IMR-90 (cell line): ENCODE results near the gene PDCD1. TPM values are rescaled to one million over a fixed set of nuclear protein-coding genes. Genes with fewer than 3 reads are reported as not detected.

Experiments used
- ATAC-seq: fragments of 200-7000 bp; cut with Tn5 transposase; 2 replicates; pipeline ENCODE4 v1.9.1; 2020; ENCODE audit warnings: low read depth, mild to moderate bottlenecking, moderate library complexity
- BruUV-seq: library from RNA; stranded (reverse); fragments of 400-500 nt; replicated peaks from 2 replicates; lab custom pipeline; 2021; lab: Mats Ljungman, UMichigan
- CTCF ChIA-PET: fragments of 300-600 bp; formaldehyde crosslinking; extraction: SDS; loops from one replicate; lab custom pipeline; 2021; ENCODE audit warnings: antibody characterized with exemption; lab: Yijun Ruan, JAX
- POLR2A ChIA-PET: fragments of 300-600 bp; sonication (Branson Sonifier 250); formaldehyde crosslinking; loops from one replicate; lab custom pipeline; 2022; ENCODE audit warnings: antibody characterized with exemption; ENCODE audit not compliant: unreplicated experiment; lab: Charles Lee
- DNase-seq: peaks from one replicate; pipeline ENCODE4 v3.0.0; 2013
- H2AFZ ChIP-seq: replicated peaks from 2 replicates; pipeline ENCODE3; 2013; ENCODE audit warnings: low read length, mild to moderate bottlenecking; ENCODE audit not compliant: poor library complexity
- H2AK5ac ChIP-seq: 2 replicates; pipeline ENCODE4 v1.6.1; 2013; ENCODE audit warnings: low read depth, low read length, inconsistent platforms
- H2AK9ac ChIP-seq: replicated peaks from 2 replicates; pipeline ENCODE3; 2013; ENCODE audit warnings: mild to moderate bottlenecking, low read depth, low read length, moderate library complexity; ENCODE audit not compliant: poor library complexity
- H2BK120ac ChIP-seq: 2 replicates; pipeline ENCODE4 v1.6.1; 2013; ENCODE audit warnings: low read depth, low read length, inconsistent platforms
- H2BK15ac ChIP-seq: 3 replicates; pipeline ENCODE4 v1.6.1; 2013; ENCODE audit warnings: low read depth, low read length, inconsistent platforms
- H2BK20ac ChIP-seq: 2 replicates; pipeline ENCODE4 v1.6.1; 2013; ENCODE audit warnings: low read depth, mild to moderate bottlenecking, inconsistent platforms, low read length, moderate library complexity
- H2BK5ac ChIP-seq: 2 replicates; pipeline ENCODE4 v1.6.1; 2013; ENCODE audit warnings: mild to moderate bottlenecking, low read depth, low read length, inconsistent platforms; ENCODE audit not compliant: poor library complexity, severe bottlenecking
- H3K14ac ChIP-seq: replicated peaks from 2 replicates; pipeline ENCODE4 v1.6.1; 2013; ENCODE audit warnings: low read depth, low read length, inconsistent platforms
- H3K18ac ChIP-seq: 2 replicates; pipeline ENCODE4 v1.6.1; 2013; ENCODE audit warnings: low read depth, low read length, control low read depth
- H3K23ac ChIP-seq: 2 replicates; pipeline ENCODE4 v1.6.1; 2013; ENCODE audit warnings: low read depth, low read length, inconsistent platforms
- H3K27ac ChIP-seq: 2 replicates; pipeline ENCODE4 v1.5.1; 2013; ENCODE audit warnings: mild to moderate bottlenecking, control low read depth, low read length; ENCODE audit not compliant: insufficient read depth
- H3K27me3 ChIP-seq: 2 replicates; pipeline ENCODE4 v1.6.1; 2013; ENCODE audit warnings: low read length; ENCODE audit not compliant: control insufficient read depth, insufficient read depth
- H3K36me3 ChIP-seq: 2 replicates; pipeline ENCODE4 v1.6.1; 2013; ENCODE audit warnings: low read length, mixed read lengths; ENCODE audit not compliant: control insufficient read depth, insufficient read depth
- H3K4ac ChIP-seq: 2 replicates; pipeline ENCODE4 v1.6.1; 2013; ENCODE audit warnings: low read depth, low read length, inconsistent platforms
- H3K4me1 ChIP-seq: 2 replicates; pipeline ENCODE4 v1.6.1; 2013; ENCODE audit warnings: low read length, mixed read lengths; ENCODE audit not compliant: control insufficient read depth, insufficient read depth
- H3K4me2 ChIP-seq: 2 replicates; pipeline ENCODE4 v1.6.1; 2013; ENCODE audit warnings: low read depth, mild to moderate bottlenecking, control low read depth, low read length, moderate library complexity
- H3K4me3 ChIP-seq: 2 replicates; pipeline ENCODE4 v1.5.1; 2013; ENCODE audit warnings: low read depth, mild to moderate bottlenecking, control low read depth, low read length, moderate library complexity; ENCODE audit not compliant: insufficient read depth
- H3K56ac ChIP-seq: 2 replicates; pipeline ENCODE4 v1.6.1; 2013; ENCODE audit warnings: low read length, inconsistent platforms; ENCODE audit not compliant: insufficient read depth; ENCODE audit errors: extremely low read depth
- H3K79me1 ChIP-seq, 2 experiments: 2 replicates each; pipeline ENCODE4 v1.6.1; 2013; ENCODE audit warnings: low read length in 2 of 2, inconsistent platforms in 1 of 2, low read depth in 1 of 2
- H3K9ac ChIP-seq: 2 replicates; pipeline ENCODE4 v1.6.1; 2013; ENCODE audit warnings: low read depth, low read length, control low read depth
- H3K9me1 ChIP-seq: 2 replicates; pipeline ENCODE4 v1.6.1; 2013; ENCODE audit warnings: low read length, inconsistent platforms; ENCODE audit not compliant: insufficient read depth
- H3K9me3 ChIP-seq: 2 replicates; pipeline ENCODE4 v1.6.1; 2013; ENCODE audit warnings: low read length; ENCODE audit not compliant: control insufficient read depth, insufficient read depth
- H4K20me1 ChIP-seq: 2 replicates; pipeline ENCODE4 v1.6.1; 2013; ENCODE audit warnings: low read length, inconsistent platforms; ENCODE audit not compliant: insufficient read depth
- H4K5ac ChIP-seq: 2 replicates; pipeline ENCODE4 v1.6.1; 2013; ENCODE audit warnings: mild to moderate bottlenecking, low read depth, low read length, control low read depth
- H4K8ac ChIP-seq, 2 experiments: 2 replicates each; pipeline ENCODE4 v1.6.1; 2013; ENCODE audit warnings: low read depth in 2 of 2, low read length in 2 of 2, control low read depth in 1 of 2, inconsistent platforms in 1 of 2
- H4K91ac ChIP-seq: 2 replicates; pipeline ENCODE4 v1.6.1; 2013; ENCODE audit warnings: low read depth, low read length, inconsistent platforms; ENCODE audit not compliant: insufficient read depth
- CEBPB ChIP-seq: IDR thresholded peaks from 2 replicates; pipeline ENCODE4 v1.6.1; 2012; ENCODE audit warnings: low read depth, low read length, improper control_type of control experiment
- CHD1 ChIP-seq: IDR thresholded peaks from 2 replicates; pipeline ENCODE4 v1.6.1; 2012; ENCODE audit warnings: low read depth, low read length, improper control_type of control experiment
- CTCF ChIP-seq: conservative IDR thresholded peaks from 2 replicates; pipeline ENCODE4 v1.5.1; 2012; ENCODE audit warnings: mild to moderate bottlenecking, low read depth, low read length, improper control_type of control experiment
- ELK1 ChIP-seq: fragments of 150-350 bp; IDR thresholded peaks from 2 replicates; pipeline ENCODE4 v1.6.1; 2016; ENCODE audit warnings: low read depth, mild to moderate bottlenecking, low read length, moderate library complexity, borderline replicate concordance
- FOS ChIP-seq: fragments of 150-350 bp; IDR thresholded peaks from 2 replicates; pipeline ENCODE4 v1.6.1; 2016; ENCODE audit warnings: low read depth, low read length
- MAFK ChIP-seq: IDR thresholded peaks from 2 replicates; pipeline ENCODE4 v1.6.1; 2012; ENCODE audit warnings: low read depth, low read length, improper control_type of control experiment
- MAZ ChIP-seq: IDR thresholded peaks from 2 replicates; pipeline ENCODE4 v1.6.1; 2012; ENCODE audit warnings: low read depth, mild to moderate bottlenecking, low read length, improper control_type of control experiment, moderate library complexity, borderline replicate concordance
- MXI1 ChIP-seq: IDR thresholded peaks from 2 replicates; pipeline ENCODE4 v1.6.1; 2012; ENCODE audit warnings: low read depth, mild to moderate bottlenecking, low read length, moderate library complexity, borderline replicate concordance
- NFE2L2 ChIP-seq: fragments of 150-350 bp; IDR thresholded peaks from 2 replicates; pipeline ENCODE4 v1.6.1; 2016; ENCODE audit warnings: low read depth, mild to moderate bottlenecking, low read length
- RAD21 ChIP-seq: IDR thresholded peaks from 2 replicates; pipeline ENCODE4 v1.6.1; 2012; ENCODE audit warnings: low read length, improper control_type of control experiment
- RCOR1 ChIP-seq: IDR thresholded peaks from 2 replicates; pipeline ENCODE4 v1.6.1; 2012; ENCODE audit warnings: mild to moderate bottlenecking, low read length, improper control_type of control experiment; ENCODE audit not compliant: insufficient replicate concordance
- RFX5 ChIP-seq: IDR thresholded peaks from 2 replicates; pipeline ENCODE4 v1.8.0; 2012; ENCODE audit warnings: low read depth, mild to moderate bottlenecking, low read length, moderate library complexity
- USF2 ChIP-seq: fragments of 150-350 bp; IDR thresholded peaks from 2 replicates; pipeline ENCODE4 v1.6.1; 2017; ENCODE audit warnings: mild to moderate bottlenecking, antibody characterized with exemption, low read length, low read depth
- WGBS, 2 experiments: methylation state at CpG; one replicate each; pipeline versions ENCODE4 v1.1.5 to v1.1.7; 2013; ENCODE audit warnings: missing lambda C conversion rate in 2 of 2; ENCODE audit not compliant: insufficient read length in 1 of 2; ENCODE audit errors: extremely low coverage in 2 of 2; 5-methylcytosine and 5-hydroxymethylcytosine counted together
- dilution Hi-C: fragments of 300-500 bp; cut with HindIII; formaldehyde crosslinking; loops from one replicate; pipeline ENCODE4 v1.14.3; 2018; ENCODE audit warnings: low sequenced_read_pairs; ENCODE audit not compliant: unreplicated experiment
- in situ Hi-C: fragments of 300-500 bp; cut with MboI; formaldehyde crosslinking; loops from 3 replicates; pipeline ENCODE4 v1.14.3; 2019; ENCODE audit warnings: low sequenced_read_pairs, inconsistent platforms, mixed read lengths
- intact Hi-C: fragments of 100-400 bp; cut with micrococcal nuclease; formaldehyde crosslinking; loops from 2 replicates; pipeline ENCODE4 v1.10.0; 2022
- polyA plus RNA-seq, 3 experiments: library from polyadenylated mRNA; depleted of rRNA; stranded (reverse); fragments of >200 nt; gene quantifications; 2 replicates each; pipeline ENCODE4 v1.2.3, GENCODE V29; 2012; ENCODE audit warnings: low replicate concordance in 1 of 3
- total RNA-seq: library from RNA; depleted of rRNA; stranded (reverse); fragments of >200 nt; gene quantifications from 2 replicates; pipeline ENCODE4 v1.2.3, GENCODE V29; 2012

The PDCD1 gene
- total and polyA plus RNA-seq, 2 of the 4 experiments (the other 2 are of a cell fraction) = not detected

- intact Hi-C loops (loop anchor here (10.0 kb wide), 1 partner anchor 168 kb away; the partner anchor contains the start of gene ING5), in situ Hi-C loops (no loop called here), dilution Hi-C loops (no loop called here)
- Histone ChIP-seq H3K23ac (no peak overlapping the region), H3K79me1 (no peaks in the 10 kb centered on the region), H2AK5ac (no peak overlapping the region), H3K36me3 (no peaks in the 10 kb centered on the region), H3K9me3 (no peaks in the 10 kb centered on the region), H3K18ac (no peak overlapping the region), H2BK20ac (no peak overlapping the region), H3K14ac (no peak overlapping the region), H4K20me1 (no peaks in the 10 kb centered on the region), H3K4me2 (no peak overlapping the region), H3K9ac (no peak overlapping the region), H2BK15ac (no peak overlapping the region), H2BK5ac (no peak overlapping the region), H3K4ac (no peak overlapping the region), H3K4me3 (no peak overlapping the region), H3K4me1 (no peaks in the 10 kb centered on the region; the same call in 1 of the 2 replicates), H2BK120ac (no peak overlapping the region), H3K9me1 (no peaks in the 10 kb centered on the region), H2AK9ac (no peak overlapping the region), H2AFZ (no peak overlapping the region), H4K91ac (no peak overlapping the region), H4K8ac (no peak overlapping the region), H3K27me3 (peaks cover 20% of the 10 kb centered on the region), H4K5ac (no peak overlapping the region), H3K56ac (no peak overlapping the region), H3K27ac (no peak overlapping the region)
- ChIA-PET POLR2A (no interaction called here), CTCF (no interaction called here)
- DNase-seq (no peak), ATAC-seq (no peak)
- no peak for TF ChIP-seq MAFK
- no peak for TF ChIP-seq CTCF
- TF ChIP-seq FOS = no peak
- TF ChIP-seq RAD21 = no peak
- no peak for TF ChIP-seq MAZ
- TF ChIP-seq RFX5 = no peak
- TF ChIP-seq CHD1 = no peak
- no peak for TF ChIP-seq CEBPB
- no peak for TF ChIP-seq RCOR1
- no peak for TF ChIP-seq NFE2L2
- no peak for TF ChIP-seq ELK1
- no peak for TF ChIP-seq USF2
- TF ChIP-seq MXI1 = no peak
- WGBS, 2 experiments = 87% methylated on average over 12 of the region's 54 CpGs; no CpG with 5 or more reads in 1 of the 2 experiments
- BruUV-seq = no TSS peak
Measured at GRCh38 chr2:241873081-241873802, 14.5 kb upstream of the PDCD1 start.
